A172 (cell line): ENCODE results near the gene FUT6. TPM values are rescaled to one million over a fixed set of nuclear protein-coding genes. Genes with fewer than 3 reads are reported as not detected.

Experiments used
- DNase-seq: peaks from one replicate; pipeline ENCODE4 v3.0.0-alpha.2; 2015; ENCODE audit warnings: low spot score
- total RNA-seq: library from RNA; depleted of rRNA; stranded (reverse); fragments of >200 nt; shearing (Covaris generic); gene quantifications from 2 replicates; pipeline ENCODE4 v1.2.3, GENCODE V29; 2014

FUT6 gene
- total RNA-seq, 1 experiment from 2014 or later, result not detected

- peak; percentile 56 for DNase-seq
Observed at GRCh38 chr19:5827891-5828660, 11.4 kb downstream of the FUT6 start.

- DNase-seq, result no peak
Observed at GRCh38 chr19:5827342-5827890, 12.1 kb downstream of the FUT6 start.

GRCh38 chr19:5826531-5827341, 12.8 kb downstream of the FUT6 start:
- peak; percentile 79 for DNase-seq

GRCh38 chr19:5825178-5825577, 14.3 kb downstream of the FUT6 start:
- DNase-seq, result no peak

GRCh38 chr19:5824751-5825150, 14.8 kb downstream of the FUT6 start:
- DNase-seq, result no peak

- no peak for DNase-seq
Observed at GRCh38 chr19:5823579-5824281, 15.8 kb downstream of the FUT6 start.

- DNase-seq, result no peak
Observed at GRCh38 chr19:5822181-5822844, 17.2 kb downstream of the FUT6 start.

- DNase-seq, result no peak
Observed at GRCh38 chr19:5821521-5822180, 17.9 kb downstream of the FUT6 start.

- no peak for DNase-seq
Observed at GRCh38 chr19:5820785-5821184, 18.7 kb downstream of the FUT6 start.

- no peak for DNase-seq
Observed at GRCh38 chr19:5818594-5818993, 20.9 kb downstream of the FUT6 start.

GRCh38 chr19:5817218-5817617, 22.3 kb downstream of the FUT6 start:
- DNase-seq, result no peak

- no peak for DNase-seq
Observed at GRCh38 chr19:5814852-5815246, 24.7 kb downstream of the FUT6 start.

- no peak for DNase-seq
Observed at GRCh38 chr19:5814123-5814851, 25.2 kb downstream of the FUT6 start.

GRCh38 chr19:5811117-5811516, 28.4 kb downstream of the FUT6 start:
- no peak for DNase-seq

- no peak for DNase-seq
Observed at GRCh38 chr19:5809469-5809868, 30.0 kb downstream of the FUT6 start.

GRCh38 chr19:5809053-5809452, 30.4 kb downstream of the FUT6 start:
- no peak for DNase-seq

GRCh38 chr19:5808120-5808816, 31.2 kb downstream of the FUT6 start:
- no peak for DNase-seq

GRCh38 chr19:5806905-5807304, 32.6 kb downstream of the FUT6 start:
- no peak for DNase-seq

- no peak for DNase-seq
Observed at GRCh38 chr19:5806133-5806489, 33.4 kb downstream of the FUT6 start.
